Measurements from ENCODE around the gene DLD. TPM values are rescaled to one million over a fixed set of nuclear protein-coding genes. Genes with fewer than 3 reads are reported as not detected.
A peak's percentile ranks its signal among the peaks of the same experiment; 100 is the strongest.

Gene DLD
- total and polyA plus RNA-seq, 3 donors from 2014 or later = 50.2 to 63.7 (median 57.3) TPM

GRCh38 chr7:107946881-107947280, 55.9 kb downstream of the DLD start:
- Histone ChIP-seq H3K27ac (peak overlapping the region in 1 of 2 donors; percentile 0), H3K4me1 (peaks cover 19% of the 10 kb centered on the region)

GRCh38 chr7:107948645-107949442, 57.9 kb downstream of the DLD start:
- H3K9me3 ChIP-seq = no peaks in the 10 kb centered on the region
- intact Hi-C loops (cut with DNase I; ENCODE audit: low total_unique reads) = no loop called here
- WGBS, 2 donors = 71 to 72% methylated on average over 7 of the region's 7 CpGs
- DNase-seq = no peak
- H3K4me1 ChIP-seq = peaks cover 11% of the 10 kb centered on the region
- H3K36me3 ChIP-seq (ENCODE audit: low read depth, missing control alignments) = no peaks in the 10 kb centered on the region
- peak overlapping the region in 1 of 2 donors; percentile 32 for H3K27ac ChIP-seq
- no peak for TF ChIP-seq POLR2A (IDR thresholded peaks at IDR 0.05)
- no peaks in the 10 kb centered on the region for H3K27me3 ChIP-seq
- no peak overlapping the region for H3K4me3 ChIP-seq

More at GRCh38 chr7:107946881-107947280, 55.9 kb downstream of the DLD start:
- DNase-seq = no peak
- H3K9me3 ChIP-seq = no peaks in the 10 kb centered on the region
- intact Hi-C loops (cut with DNase I; ENCODE audit: low total_unique reads) = no loop called here
- 73 to 80% methylated on average over 6 of the region's 6 CpGs for WGBS, 2 donors
- H3K4me3 ChIP-seq = no peak overlapping the region
- TF ChIP-seq POLR2A (IDR thresholded peaks at IDR 0.05) = no peak
- TF ChIP-seq, protein P1, sequence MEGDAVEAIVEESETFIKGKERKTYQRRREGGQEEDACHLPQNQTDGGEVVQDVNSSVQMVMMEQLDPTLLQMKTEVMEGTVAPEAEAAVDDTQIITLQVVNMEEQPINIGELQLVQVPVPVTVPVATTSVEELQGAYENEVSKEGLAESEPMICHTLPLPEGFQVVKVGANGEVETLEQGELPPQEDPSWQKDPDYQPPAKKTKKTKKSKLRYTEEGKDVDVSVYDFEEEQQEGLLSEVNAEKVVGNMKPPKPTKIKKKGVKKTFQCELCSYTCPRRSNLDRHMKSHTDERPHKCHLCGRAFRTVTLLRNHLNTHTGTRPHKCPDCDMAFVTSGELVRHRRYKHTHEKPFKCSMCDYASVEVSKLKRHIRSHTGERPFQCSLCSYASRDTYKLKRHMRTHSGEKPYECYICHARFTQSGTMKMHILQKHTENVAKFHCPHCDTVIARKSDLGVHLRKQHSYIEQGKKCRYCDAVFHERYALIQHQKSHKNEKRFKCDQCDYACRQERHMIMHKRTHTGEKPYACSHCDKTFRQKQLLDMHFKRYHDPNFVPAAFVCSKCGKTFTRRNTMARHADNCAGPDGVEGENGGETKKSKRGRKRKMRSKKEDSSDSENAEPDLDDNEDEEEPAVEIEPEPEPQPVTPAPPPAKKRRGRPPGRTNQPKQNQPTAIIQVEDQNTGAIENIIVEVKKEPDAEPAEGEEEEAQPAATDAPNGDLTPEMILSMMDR (IDR thresholded peaks at IDR 0.05) = no peak
- no peaks in the 10 kb centered on the region for H3K27me3 ChIP-seq
- no peaks in the 10 kb centered on the region for H3K36me3 ChIP-seq (ENCODE audit: low read depth, missing control alignments)

- Histone ChIP-seq H3K4me3 (no peak overlapping the region), H3K4me1 (peaks cover 5% of the 10 kb centered on the region), H3K36me3 (ENCODE audit: low read depth, missing control alignments) (no peaks in the 10 kb centered on the region), H3K27me3 (no peaks in the 10 kb centered on the region), H3K9me3 (no peaks in the 10 kb centered on the region), H3K27ac (peak overlapping the region in 1 of 2 donors; percentile 32)
- TF ChIP-seq, protein P1 (IDR thresholded peaks at IDR 0.05) = no peak
- no peak for TF ChIP-seq POLR2A (IDR thresholded peaks at IDR 0.05)
- 72 to 76% methylated on average over 1 of the region's 1 CpG for WGBS, 2 donors
- no peak for DNase-seq
- intact Hi-C loops (cut with DNase I; ENCODE audit: low total_unique reads) = no loop called here
Measured at GRCh38 chr7:107949443-107949935, 58.5 kb downstream of the DLD start.

DNA sequence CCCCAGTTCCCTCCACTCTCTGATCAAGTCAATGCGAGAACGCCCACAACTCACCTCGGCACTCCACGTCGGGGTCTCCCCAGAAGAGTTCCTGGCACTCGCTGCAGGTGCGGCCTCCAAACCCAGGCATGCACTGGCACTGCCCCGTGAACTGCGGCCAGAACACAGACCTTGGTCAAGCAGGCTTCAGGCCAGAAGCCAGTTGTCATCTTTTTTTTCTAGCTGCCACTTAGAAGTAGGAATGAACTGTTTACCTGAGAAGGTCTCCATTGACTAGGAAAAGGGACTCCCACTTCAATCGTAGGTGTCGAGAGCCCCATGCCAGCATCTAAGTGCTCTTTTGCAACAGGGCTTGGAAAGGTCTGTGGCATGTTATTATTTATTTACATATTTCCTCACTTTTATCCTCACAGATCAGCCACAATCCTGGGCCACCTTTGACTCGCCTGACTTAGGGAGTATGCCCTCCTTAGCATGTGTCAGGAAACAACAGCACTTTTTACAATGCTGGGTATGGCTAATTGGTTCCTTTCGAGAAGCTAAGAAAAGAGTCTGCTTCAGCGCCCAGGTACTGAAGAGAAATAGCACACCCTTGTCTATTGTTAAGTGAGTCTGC, 60.3 kb downstream of the DLD start:
- 92% methylated on average over 14 of the region's 14 CpGs for WGBS, 2 donors
- no peaks in the 10 kb centered on the region for H3K9me3 ChIP-seq
- intact Hi-C loops (cut with DNase I; ENCODE audit: low total_unique reads) = no loop called here

GRCh38 chr7:107951896-107952295, 60.9 kb downstream of the DLD start:
- H3K27me3 ChIP-seq = no peaks in the 10 kb centered on the region
- H3K4me3 ChIP-seq = no peak overlapping the region
- H3K9me3 ChIP-seq = no peaks in the 10 kb centered on the region
- intact Hi-C loops (cut with DNase I; ENCODE audit: low total_unique reads) = no loop called here
- H3K36me3 ChIP-seq (ENCODE audit: low read depth, missing control alignments) = no peaks in the 10 kb centered on the region
- TF ChIP-seq, protein P1 (IDR thresholded peaks at IDR 0.05) = no peak
- no peak for TF ChIP-seq POLR2A (IDR thresholded peaks at IDR 0.05)
- H3K27ac ChIP-seq = no peak overlapping the region
- 71 to 81% methylated on average over 5 to 9 of the region's 9 CpGs for WGBS, 2 donors
- H3K4me1 ChIP-seq = peaks cover 4% of the 10 kb centered on the region
- DNase-seq = no peak

More for the DNA sequence above, 60.3 kb downstream of the DLD start:
- Histone ChIP-seq H3K27me3 (no peaks in the 10 kb centered on the region), H3K36me3 (ENCODE audit: low read depth, missing control alignments) (no peaks in the 10 kb centered on the region), H3K4me1 (peaks cover 3% of the 10 kb centered on the region), H3K4me3 (no peak overlapping the region), H3K27ac (no peak overlapping the region)
- DNase-seq = no peak
- TF ChIP-seq POLR2A (IDR thresholded peaks at IDR 0.05) = no peak
- TF ChIP-seq, protein P1 (IDR thresholded peaks at IDR 0.05) = no peak

All from testis (tissue), 3 donors.